ENCODE data around the gene PLXNC1.
A peak's percentile ranks its signal among the peaks of the same experiment; 100 is the strongest.

Gene PLXNC1

GRCh38 chr12:94204499-94205247 lies 56.3 kb downstream of the PLXNC1 start:
- no peak for DNase-seq (ENCODE audit: low read depth in 2 of 2)

- no peak for DNase-seq (ENCODE audit: low read depth in 2 of 2)
These were observed 57.4 kb downstream of the PLXNC1 start for GRCh38 chr12:94205822-94206221.

GRCh38 chr12:94206886-94207285 lies 58.5 kb downstream of the PLXNC1 start:
- DNase-seq (ENCODE audit: low read depth in 2 of 2), result no peak

- no peak for DNase-seq (ENCODE audit: low read depth in 2 of 2)
These were observed 59.1 kb downstream of the PLXNC1 start for GRCh38 chr12:94207467-94207848.

- DNase-seq (ENCODE audit: low read depth in 2 of 2), result peak; percentile 10 to 20
These were observed 59.7 kb downstream of the PLXNC1 start for GRCh38 chr12:94207849-94208621.

- DNase-seq (ENCODE audit: low read depth in 2 of 2), result peak; percentile 5 to 7
These were observed 60.2 kb downstream of the PLXNC1 start for GRCh38 chr12:94208622-94208966.

- no peak for DNase-seq (ENCODE audit: low read depth in 2 of 2)
These were observed 60.9 kb downstream of the PLXNC1 start for GRCh38 chr12:94209240-94209639.

- DNase-seq (ENCODE audit: low read depth in 2 of 2), result no peak
These were observed 62.6 kb downstream of the PLXNC1 start for GRCh38 chr12:94211021-94211420.

GRCh38 chr12:94218233-94218632 lies 69.9 kb downstream of the PLXNC1 start:
- DNase-seq (ENCODE audit: low read depth in 2 of 2), result no peak

GRCh38 chr12:94219622-94220302 lies 71.4 kb downstream of the PLXNC1 start:
- no peak for DNase-seq (ENCODE audit: low read depth in 2 of 2)

GRCh38 chr12:94220804-94221203 lies 72.4 kb downstream of the PLXNC1 start:
- DNase-seq (ENCODE audit: low read depth in 2 of 2), result no peak

- no peak for DNase-seq (ENCODE audit: low read depth in 2 of 2)
These were observed 74.1 kb downstream of the PLXNC1 start for GRCh38 chr12:94222351-94223084.

- DNase-seq (ENCODE audit: low read depth in 2 of 2), result no peak
These were observed 75.5 kb downstream of the PLXNC1 start for GRCh38 chr12:94223842-94224241.

GRCh38 chr12:94225506-94225905 lies 77.1 kb downstream of the PLXNC1 start:
- DNase-seq (ENCODE audit: low read depth in 2 of 2), result no peak

- no peak for DNase-seq (ENCODE audit: low read depth in 2 of 2)
These were observed 77.7 kb downstream of the PLXNC1 start for GRCh38 chr12:94225947-94226630.

GRCh38 chr12:94227066-94227465 lies 78.7 kb downstream of the PLXNC1 start:
- DNase-seq (ENCODE audit: low read depth in 2 of 2), result no peak

- DNase-seq (ENCODE audit: low read depth in 2 of 2), result no peak
These were observed 80.1 kb downstream of the PLXNC1 start for GRCh38 chr12:94228488-94228907.

GRCh38 chr12:94229902-94230301 lies 81.5 kb downstream of the PLXNC1 start:
- DNase-seq (ENCODE audit: low read depth in 2 of 2), result no peak

GRCh38 chr12:94230357-94230905 lies 82.1 kb downstream of the PLXNC1 start:
- no peak for DNase-seq (ENCODE audit: low read depth in 2 of 2)

GRCh38 chr12:94231709-94232108 lies 83.3 kb downstream of the PLXNC1 start:
- DNase-seq (ENCODE audit: low read depth in 2 of 2), result no peak

GRCh38 chr12:94235848-94236247 lies 87.5 kb downstream of the PLXNC1 start:
- DNase-seq (ENCODE audit: low read depth in 2 of 2), result no peak

All from activated CD4-positive, alpha-beta T cell treated with anti-CD3 and anti-CD28 coated beads for 24 hours (primary cell).